ENCODE data around the gene GTF3C1.

The GTF3C1 gene

GRCh38 chr16:27515874-27516353 is 33.8 kb downstream of the GTF3C1 start:
- DNase-seq: no peak

DNA sequence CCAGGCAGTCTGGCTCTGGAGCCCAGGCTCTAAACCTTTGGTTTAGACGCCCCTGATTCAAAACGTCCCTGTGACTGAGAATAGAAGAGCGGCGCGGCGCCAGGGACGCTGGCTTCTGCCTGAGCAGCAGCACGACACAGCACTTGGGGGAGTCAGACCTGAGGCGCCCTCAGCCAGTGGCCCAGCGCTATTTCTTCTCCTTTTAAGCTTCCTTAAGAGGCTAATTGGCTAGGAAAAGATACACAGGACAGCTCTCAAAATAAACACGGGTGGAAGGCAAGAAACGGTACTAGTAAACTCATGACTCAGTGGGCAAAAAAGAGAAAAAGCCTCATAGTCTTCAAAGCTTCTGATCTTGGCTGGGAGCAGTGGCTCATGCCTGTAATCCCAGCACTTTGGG is 34.9 kb downstream of the GTF3C1 start:
- no peak for DNase-seq

DNA sequence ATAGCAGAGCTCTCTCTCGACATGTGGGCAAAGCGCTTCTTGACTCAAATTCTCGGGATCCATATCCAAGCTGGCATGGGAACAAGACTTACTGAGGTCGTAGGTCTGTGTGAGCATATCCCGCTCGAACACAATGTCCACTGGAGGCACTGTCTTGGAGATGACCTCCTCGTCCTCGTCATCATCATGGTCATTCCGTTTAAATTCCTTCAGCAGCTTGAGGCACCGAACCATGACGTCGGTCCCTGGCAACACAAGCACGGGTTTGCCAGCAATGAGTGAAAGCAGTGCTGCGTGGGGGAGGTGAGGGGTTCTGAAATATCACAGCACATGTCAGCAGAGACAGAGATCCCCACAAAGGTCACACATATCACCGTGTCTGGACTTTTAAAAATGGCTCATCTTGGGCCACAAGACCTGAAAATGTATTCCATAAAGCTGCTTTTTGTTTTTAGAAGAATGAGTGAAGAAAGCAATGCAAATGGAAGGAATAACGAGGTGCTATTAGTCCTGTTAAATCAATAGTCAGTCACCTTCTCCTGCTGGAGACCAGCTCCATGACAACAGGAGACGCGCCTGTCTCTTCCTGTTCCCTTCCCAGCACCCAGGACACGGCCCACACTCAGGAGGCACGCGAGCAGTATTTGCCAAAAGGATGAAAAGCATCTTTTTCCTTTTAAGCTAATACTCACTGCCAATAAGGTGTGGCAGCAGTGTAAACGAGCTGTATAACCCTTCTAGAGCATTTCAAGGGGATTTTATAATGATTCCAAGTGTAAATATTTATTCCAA is 37.9 kb downstream of the GTF3C1 start:
- DNase-seq: no peak

- no peak for DNase-seq
These were observed 41.2 kb downstream of the GTF3C1 start for GRCh38 chr16:27508476-27508875.

GRCh38 chr16:27506771-27507170 is 42.9 kb downstream of the GTF3C1 start:
- no peak for DNase-seq

DNA sequence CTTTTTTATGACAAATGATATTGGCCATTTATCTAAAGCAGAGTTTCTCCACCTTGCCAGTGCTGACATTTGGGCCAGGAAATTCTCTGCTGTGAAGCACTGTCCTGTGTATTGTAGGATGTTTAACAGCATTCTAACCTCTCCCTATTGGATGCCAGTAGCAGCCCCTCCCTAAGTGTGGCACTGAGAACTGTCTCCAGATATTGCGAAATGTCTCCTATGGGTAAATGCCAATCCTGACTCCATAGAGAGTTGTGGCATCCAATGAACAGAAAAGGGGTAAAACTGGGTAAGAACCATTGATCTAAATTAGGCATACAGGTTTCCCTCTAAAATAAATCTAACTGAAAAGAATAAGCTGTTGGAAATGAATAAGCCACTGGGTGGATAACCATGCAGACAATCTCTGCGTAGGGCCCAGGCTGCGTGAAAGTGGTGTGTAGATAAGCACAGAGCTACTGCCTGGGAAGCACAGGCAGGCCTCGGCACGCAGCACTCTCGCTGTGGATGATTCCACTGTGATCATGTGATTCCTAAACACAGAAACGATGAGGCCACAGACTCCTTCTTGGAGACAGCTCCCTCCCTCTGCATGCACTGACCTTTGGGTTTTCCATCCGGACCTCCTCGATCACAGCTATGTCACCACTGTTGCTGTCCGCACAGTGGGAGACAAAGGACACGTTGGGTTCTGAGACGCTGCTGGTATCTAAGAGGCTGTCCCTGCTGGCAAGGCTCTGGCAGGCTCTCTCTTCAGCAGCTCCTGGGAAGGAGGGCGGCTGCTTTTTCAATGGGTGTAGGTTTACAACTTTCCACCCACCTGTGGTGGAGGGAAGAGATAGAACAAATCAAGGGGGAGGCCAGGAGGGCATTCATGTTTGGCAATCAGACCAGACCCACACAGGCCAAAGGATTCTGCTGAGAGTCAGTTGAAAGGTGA is 44.1 kb downstream of the GTF3C1 start:
- DNase-seq: no peak

- DNase-seq: no peak
These were observed 46.1 kb downstream of the GTF3C1 start for GRCh38 chr16:27503662-27504061.

DNA sequence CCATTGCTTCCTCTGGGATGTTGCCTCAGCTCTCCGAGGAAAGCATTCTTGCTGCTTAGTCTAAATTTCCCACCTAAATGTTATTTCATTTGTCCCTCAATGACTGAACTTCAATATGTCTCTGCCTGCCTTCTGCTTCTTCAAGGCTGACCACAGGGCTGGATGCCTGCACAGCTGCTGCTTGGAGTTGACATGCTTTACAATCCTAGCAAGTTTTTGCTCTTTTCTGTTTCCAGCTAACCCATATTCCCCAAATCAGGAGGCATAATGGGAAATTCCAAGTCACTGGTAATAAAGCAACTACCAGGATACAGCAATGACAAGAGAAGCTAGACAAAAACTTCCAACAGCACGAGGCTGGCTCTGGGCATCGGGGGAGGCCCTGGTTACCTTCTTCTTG is 48.9 kb downstream of the GTF3C1 start:
- DNase-seq: no peak

DNA sequence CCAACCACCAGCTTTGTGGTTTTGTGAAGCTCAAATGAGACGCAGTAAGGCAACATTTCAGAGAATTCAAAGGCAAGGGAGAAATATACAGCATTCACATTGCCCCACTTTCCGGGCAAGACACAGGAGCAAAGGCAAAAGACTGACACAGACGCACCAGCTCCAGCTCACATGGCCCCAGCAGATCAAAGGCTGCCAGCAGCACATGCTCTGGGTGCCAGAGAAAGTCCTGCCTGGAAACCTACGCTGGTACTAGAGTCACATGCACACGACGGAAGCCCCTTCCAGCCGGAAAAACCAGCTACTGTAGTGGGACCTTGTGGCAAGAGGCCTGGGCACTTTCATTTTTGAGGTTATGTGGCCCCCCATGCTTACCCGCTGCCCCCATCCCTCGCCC is 50.1 kb downstream of the GTF3C1 start:
- DNase-seq: no peak

DNA sequence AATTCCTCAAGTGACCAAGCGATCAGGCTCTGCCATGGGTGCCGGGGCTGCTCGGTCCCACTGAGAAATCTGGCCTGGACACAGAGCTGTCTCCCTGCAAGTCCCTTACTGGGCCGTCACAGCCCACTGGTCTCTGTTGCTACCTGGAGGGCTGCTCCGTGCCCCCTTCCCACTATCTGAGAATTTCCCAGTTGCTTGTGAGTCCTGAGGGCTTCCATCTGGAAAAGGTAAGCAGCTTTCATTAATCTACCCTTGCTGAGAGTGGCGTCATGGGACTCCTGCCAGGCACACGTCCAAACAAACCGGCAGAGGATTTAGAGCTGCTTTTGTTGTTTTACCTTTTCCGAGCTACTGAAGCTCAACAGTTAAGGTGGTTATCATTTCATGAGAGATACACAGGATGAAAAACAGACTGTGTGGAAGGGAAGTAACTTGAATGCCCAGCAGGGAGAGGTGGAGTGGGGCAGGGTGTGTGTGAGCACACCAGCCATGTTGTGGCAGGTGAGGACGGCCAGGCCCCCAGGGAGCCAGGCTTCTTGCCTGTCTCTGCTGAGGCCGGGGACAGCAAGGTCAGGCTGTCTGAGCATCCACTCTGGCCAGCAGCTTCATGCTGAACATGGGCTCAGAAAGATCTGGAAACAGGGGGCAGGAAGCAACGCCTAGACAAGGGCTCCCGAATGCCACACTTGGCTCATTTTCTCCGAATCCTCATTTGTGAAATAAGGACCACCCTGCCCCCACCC is 50.6 kb downstream of the GTF3C1 start:
- DNase-seq: no peak

- no peak for DNase-seq
These were observed 51.5 kb downstream of the GTF3C1 start for GRCh38 chr16:27498031-27498825.

- DNase-seq: no peak
These were observed 54.5 kb downstream of the GTF3C1 start for GRCh38 chr16:27495191-27495590.

DNA sequence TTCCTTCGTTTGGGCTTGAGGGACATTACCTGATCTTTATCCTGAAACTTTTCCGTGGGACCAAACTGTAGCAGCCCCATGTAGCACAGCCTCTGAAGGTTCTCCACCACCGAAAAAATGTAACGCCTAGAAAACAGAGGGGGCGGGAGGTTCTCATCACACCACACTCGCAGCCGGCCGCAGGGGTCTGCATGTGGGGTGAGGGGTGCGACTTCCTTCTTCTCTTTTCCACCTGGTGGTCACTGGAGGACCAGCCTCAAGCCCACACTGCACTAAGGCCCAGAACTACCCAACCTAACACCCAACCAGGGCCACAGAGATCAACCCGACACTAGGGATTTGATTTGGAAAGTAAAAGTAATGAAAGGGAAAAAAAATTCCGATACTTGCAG is 57.1 kb downstream of the GTF3C1 start:
- no peak for DNase-seq

DNA sequence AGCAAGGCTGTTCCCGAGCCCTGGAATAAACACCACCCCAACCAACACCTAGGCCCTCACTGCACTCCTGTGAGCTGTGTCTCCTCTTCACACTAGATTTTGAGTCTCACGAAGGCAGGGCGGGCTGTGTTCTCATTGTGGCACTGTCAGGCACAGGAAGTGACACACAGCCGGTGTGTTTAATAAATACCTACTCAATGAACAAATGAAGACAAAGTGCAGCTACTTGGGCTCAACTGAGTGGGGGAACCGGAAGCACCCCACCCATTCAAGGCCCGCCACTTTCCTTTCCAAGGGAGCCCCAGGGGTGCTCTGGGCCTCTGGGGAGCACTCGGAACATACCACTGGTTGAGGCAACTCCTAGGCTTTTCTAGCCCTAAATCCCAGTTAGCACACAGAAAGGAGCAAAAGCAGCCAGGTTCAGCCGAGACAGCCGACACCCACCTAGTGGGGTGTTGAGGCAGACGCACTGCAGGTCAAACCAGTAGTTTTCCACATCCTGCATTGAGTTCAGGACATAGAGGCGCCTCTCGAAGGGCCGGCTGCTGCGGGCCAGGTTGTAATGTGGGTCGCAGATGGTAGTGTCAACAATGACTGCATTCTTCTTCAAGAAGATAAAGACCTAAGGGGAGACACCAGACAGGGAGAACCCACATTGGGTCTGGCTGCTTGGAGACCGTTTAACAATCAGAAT is 57.7 kb downstream of the GTF3C1 start:
- no peak for DNase-seq

GRCh38 chr16:27489906-27490305 is 59.8 kb downstream of the GTF3C1 start:
- DNase-seq: no peak

DNA sequence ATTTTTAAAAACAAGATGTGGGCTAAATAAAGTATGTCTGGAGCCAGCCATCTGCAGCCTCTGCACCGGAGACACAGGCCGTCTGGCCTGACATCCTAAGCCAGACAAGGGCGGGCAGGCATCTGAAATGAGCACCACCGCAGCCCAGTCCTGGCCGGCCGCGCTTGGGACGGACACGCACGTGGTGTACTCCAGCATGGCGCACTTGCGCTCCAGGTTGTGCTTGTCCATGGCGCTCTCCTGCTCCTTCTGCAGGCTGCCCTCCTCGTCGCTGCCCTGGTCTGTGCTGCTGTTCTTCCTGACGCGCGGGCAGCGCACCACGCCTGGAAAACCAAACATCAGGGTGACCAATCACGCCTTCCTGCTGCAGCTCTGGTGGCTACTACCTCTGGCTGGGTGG is 60.3 kb downstream of the GTF3C1 start:
- DNase-seq: no peak

- no peak for DNase-seq
These were observed 63.0 kb downstream of the GTF3C1 start for GRCh38 chr16:27486760-27487159.

GRCh38 chr16:27486344-27486743 is 63.4 kb downstream of the GTF3C1 start:
- DNase-seq: no peak

DNA sequence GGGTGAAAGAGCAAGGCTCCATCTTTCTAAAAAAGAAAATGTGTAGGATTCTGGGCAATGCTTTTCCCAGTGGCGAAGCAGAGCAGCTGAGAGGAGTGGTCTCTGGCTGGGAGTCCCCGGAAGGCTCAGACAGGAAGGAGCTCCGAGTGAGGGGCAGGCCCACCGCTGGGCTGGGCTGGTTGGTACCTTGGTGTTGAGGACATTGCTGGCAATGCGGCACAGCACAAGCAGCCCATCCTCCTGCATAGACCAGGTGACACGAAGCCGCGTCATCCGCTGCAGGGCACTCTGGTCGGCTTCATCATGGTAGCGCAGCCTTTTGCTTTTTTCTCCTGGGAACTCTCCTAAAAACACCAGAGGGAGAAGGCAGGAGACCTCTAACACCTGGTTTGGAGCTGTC is 63.9 kb downstream of the GTF3C1 start:
- DNase-seq: no peak

DNA sequence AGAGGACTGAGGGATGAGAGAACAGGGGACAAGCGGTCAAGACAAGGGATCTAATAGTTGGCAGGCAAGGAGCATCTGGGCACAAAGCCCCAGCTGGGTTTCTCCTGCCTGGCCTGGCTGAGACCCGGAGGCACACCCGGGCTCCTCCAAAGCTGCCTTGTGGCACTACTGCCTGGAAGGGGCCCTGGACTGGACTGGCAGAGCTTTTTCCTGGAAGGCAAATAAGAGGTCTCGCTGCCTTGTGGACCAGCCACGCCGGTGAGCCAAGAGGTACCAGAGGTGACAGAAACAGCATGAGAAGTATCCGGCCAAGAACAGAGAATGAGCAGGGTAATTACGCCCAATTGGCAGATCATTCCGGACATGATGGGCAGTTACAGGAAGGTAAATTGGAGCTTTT is 64.6 kb downstream of the GTF3C1 start:
- DNase-seq: no peak

GRCh38 chr16:27483624-27484023 is 66.1 kb downstream of the GTF3C1 start:
- DNase-seq: no peak

DNA sequence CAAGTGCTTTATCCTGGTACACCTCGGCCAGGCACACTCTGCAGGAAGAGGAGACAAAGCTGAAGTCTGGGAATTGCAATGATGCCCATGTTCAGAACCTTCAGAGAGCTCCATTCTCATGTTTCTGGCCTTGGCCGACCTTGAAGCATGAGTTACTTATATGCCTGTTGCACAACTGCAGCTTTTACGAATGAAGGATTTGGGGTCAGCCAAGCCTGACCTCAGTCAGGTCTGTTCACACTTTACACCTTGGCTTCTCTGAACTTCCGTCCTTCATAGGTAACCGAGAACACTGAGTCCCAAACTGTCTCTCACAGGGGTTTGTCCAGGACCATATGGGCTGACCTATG is 66.7 kb downstream of the GTF3C1 start:
- no peak for DNase-seq

Measured in NCI-H526 treated with DMSO at 0.1 percent for 48 hours (cell line).